LoVo (cell line): ENCODE measurements around the gene MECP2.

Source experiments
- DNase-seq: peaks from one replicate; pipeline ENCODE4 v3.0.0-alpha.2; 2016; ENCODE audit warnings: low spot score

Gene MECP2

GRCh38 chrX:154032160-154032559, 65.4 kb downstream of the MECP2 start:
- no peak for DNase-seq

- DNase-seq: no peak
Observed at GRCh38 chrX:154030715-154031305, 66.7 kb downstream of the MECP2 start.

- no peak for DNase-seq
Observed at GRCh38 chrX:154030266-154030665, 67.3 kb downstream of the MECP2 start.

- DNase-seq: no peak
Observed at GRCh38 chrX:154029439-154029838, 68.1 kb downstream of the MECP2 start.

GRCh38 chrX:154028502-154029184, 68.9 kb downstream of the MECP2 start:
- DNase-seq: no peak

- no peak for DNase-seq
Observed at GRCh38 chrX:154027986-154028385, 69.5 kb downstream of the MECP2 start.

- no peak for DNase-seq
Observed at GRCh38 chrX:154027022-154027402, 70.5 kb downstream of the MECP2 start.

- no peak for DNase-seq
Observed at GRCh38 chrX:154026136-154027021, 71.1 kb downstream of the MECP2 start.

- DNase-seq: no peak
Observed at GRCh38 chrX:154025230-154025629, 72.3 kb downstream of the MECP2 start.

GRCh38 chrX:154024271-154024670, 73.2 kb downstream of the MECP2 start:
- no peak for DNase-seq

GRCh38 chrX:154023276-154024000, 74.1 kb downstream of the MECP2 start:
- DNase-seq: no peak

GRCh38 chrX:154022108-154022507, 75.4 kb downstream of the MECP2 start:
- no peak for DNase-seq

- DNase-seq: no peak
Observed at GRCh38 chrX:154021131-154021611, 76.3 kb downstream of the MECP2 start.

GRCh38 chrX:154020536-154021115, 76.9 kb downstream of the MECP2 start:
- no peak for DNase-seq

- DNase-seq: peak; percentile 53
Observed at GRCh38 chrX:154019633-154020528, 77.6 kb downstream of the MECP2 start, which contains the start of gene IRAK1. TSS of gene IRAK1 (minus strand) at chrX:154019902. CDS start at chrX:154019812, 90 bp downstream.

GRCh38 chrX:154019061-154019621, 78.4 kb downstream of the MECP2 start:
- no peak for DNase-seq

- no peak for DNase-seq
Observed at GRCh38 chrX:154018518-154019060, 78.9 kb downstream of the MECP2 start.

- no peak for DNase-seq
Observed at GRCh38 chrX:154017766-154018517, 79.6 kb downstream of the MECP2 start.
